H1 (cell line): ENCODE data around the gene FLNA. TPM values are rescaled to one million over a fixed set of nuclear protein-coding genes. Genes with fewer than 3 reads are reported as not detected.

Experiments
- CTCF ChIA-PET: fragments of 300-600 bp; sonication (Branson Sonifier 250); formaldehyde crosslinking; loops from one replicate; lab custom pipeline; 2021; ENCODE audit not compliant: partially characterized antibody; lab: Charles Lee
- POLR2A ChIA-PET: fragments of 300-600 bp; sonication (Branson Sonifier 250); formaldehyde crosslinking; loops from one replicate; lab custom pipeline; 2021; ENCODE audit warnings: inconsistent platforms; ENCODE audit not compliant: partially characterized antibody; lab: Charles Lee
- DNase-seq, 2 experiments: peaks; one replicate each; pipeline versions ENCODE4 v3.0.0 to v3.0.0-alpha.2; 2010 to 2022; ENCODE audit warnings: low spot score in 2 of 2, low read depth in 1 of 2, mixed read lengths in 1 of 2
- FAIRE-seq: peaks from 2 replicates; lab custom pipeline; 2011; peaks lifted over from hg19 to GRCh38; lab: Jason Lieb, UNC
- H2AFZ ChIP-seq: 2 replicates; pipeline ENCODE4 v1.8.1; 2012; ENCODE audit warnings: low read length, inconsistent platforms
- H2AK5ac ChIP-seq: 2 replicates; pipeline ENCODE4 v1.6.1; 2013; ENCODE audit warnings: low read depth, low read length
- H2BK120ac ChIP-seq: replicated peaks from 2 replicates; pipeline ENCODE3; 2013; ENCODE audit warnings: low read depth, low read length, inconsistent platforms
- H2BK12ac ChIP-seq: 2 replicates; pipeline ENCODE4 v1.6.1; 2013; ENCODE audit warnings: low read depth, low read length
- H2BK15ac ChIP-seq: 2 replicates; pipeline ENCODE4 v1.6.1; 2013; ENCODE audit warnings: low read length
- H2BK20ac ChIP-seq: 2 replicates; pipeline ENCODE4 v1.6.1; 2013; ENCODE audit warnings: low read length
- H2BK5ac ChIP-seq: 2 replicates; pipeline ENCODE4 v1.6.1; 2013; ENCODE audit warnings: low read depth, low read length
- H3K14ac ChIP-seq: 2 replicates; pipeline ENCODE4 v1.6.1; 2013; ENCODE audit warnings: inconsistent platforms; ENCODE audit not compliant: insufficient read length
- H3K18ac ChIP-seq: 2 replicates; pipeline ENCODE4 v1.6.1; 2013; ENCODE audit warnings: low read length; ENCODE audit errors: extremely low read depth
- H3K23ac ChIP-seq: 2 replicates; pipeline ENCODE4 v1.6.1; 2013; ENCODE audit warnings: inconsistent platforms; ENCODE audit not compliant: insufficient read length
- H3K23me2 ChIP-seq: 2 replicates; pipeline ENCODE4 v1.6.1; 2013; ENCODE audit warnings: low read depth, low read length
- H3K27ac ChIP-seq: 2 replicates; pipeline ENCODE4 v1.6.1; 2011; ENCODE audit warnings: low read depth, low read length, inconsistent platforms
- H3K27me3 ChIP-seq, 4 experiments: replicated peaks in 1 of 4; 1 replicate in 1 of 4; 2 replicates in 3 of 4; pipeline versions ENCODE4 v1.6.1 to v1.8.1; 2011 to 2013; ENCODE audit warnings: low read length in 3 of 4, mild to moderate bottlenecking in 3 of 4, inconsistent platforms in 2 of 4, mixed read lengths in 2 of 4, moderate library complexity in 1 of 4; ENCODE audit not compliant: control insufficient read depth in 3 of 4, insufficient read depth in 3 of 4; ENCODE audit errors: extremely low read depth in 1 of 4
- H3K36me3 ChIP-seq, 4 experiments: 2 replicates each; pipeline versions ENCODE4 v1.6.1 to v1.8.1; 2011 to 2013; ENCODE audit warnings: mild to moderate bottlenecking in 4 of 4, low read length in 3 of 4, moderate library complexity in 2 of 4, control low read depth in 1 of 4, inconsistent platforms in 1 of 4; ENCODE audit not compliant: insufficient read depth in 4 of 4, control insufficient read depth in 2 of 4
- H3K4ac ChIP-seq: replicated peaks from 2 replicates; pipeline ENCODE3; 2013; ENCODE audit warnings: low read length, low read depth, mixed read lengths, inconsistent platforms; ENCODE audit not compliant: insufficient read length
- H3K4me1 ChIP-seq, 4 experiments: replicated peaks in 1 of 4; 1 replicate in 1 of 4; 2 replicates in 3 of 4; pipeline versions ENCODE4 v1.6.1 to v1.8.1; 2011 to 2013; ENCODE audit warnings: low read length in 3 of 4, inconsistent platforms in 2 of 4, mixed read lengths in 1 of 4; ENCODE audit not compliant: insufficient read depth in 4 of 4, control insufficient read depth in 3 of 4
- H3K4me2 ChIP-seq, 2 experiments: 2 replicates each; pipeline versions ENCODE4 v1.6.1 to v1.8.1; 2011 to 2013; ENCODE audit warnings: low read depth in 2 of 2, low read length in 2 of 2, control low read depth in 1 of 2, inconsistent platforms in 1 of 2, mild to moderate bottlenecking in 1 of 2; ENCODE audit not compliant: insufficient read depth in 1 of 2
- H3K4me3 ChIP-seq, 4 experiments: fragments of 200-600, 300-600 bp in 1 of 4; sonication (generic), shearing (Covaris generic), sonication (Bioruptor Twin) in 1 of 4; 2 replicates each; pipeline versions ENCODE4 v1.5.1 to v1.8.1; 2011 to 2016; ENCODE audit warnings: low read length in 4 of 4, low read depth in 3 of 4, control low read depth in 2 of 4, inconsistent platforms in 2 of 4, mild to moderate bottlenecking in 2 of 4, mixed read lengths in 1 of 4, moderate library complexity in 1 of 4; ENCODE audit not compliant: insufficient read depth in 2 of 4; ENCODE audit errors: extremely low read depth in 1 of 4
- H3K56ac ChIP-seq: replicated peaks from 2 replicates; pipeline ENCODE3; 2013; ENCODE audit warnings: low read depth, mild to moderate bottlenecking, mixed read lengths, low read length, inconsistent platforms; ENCODE audit not compliant: insufficient read length
- H3K79me1 ChIP-seq: 2 replicates; pipeline ENCODE4 v1.6.1; 2013; ENCODE audit warnings: low read depth, low read length, control low read depth
- H3K79me2 ChIP-seq, 2 experiments: 2 replicates each; pipeline versions ENCODE4 v1.6.1 to v1.8.1; 2012 to 2013; ENCODE audit warnings: low read length in 2 of 2, mild to moderate bottlenecking in 2 of 2, inconsistent platforms in 1 of 2; ENCODE audit not compliant: insufficient read depth in 2 of 2, control insufficient read depth in 1 of 2
- H3K9ac ChIP-seq, 4 experiments: replicated peaks in 1 of 4; 1 replicate in 1 of 4; 2 replicates in 3 of 4; pipeline versions ENCODE4 v1.6.1 to v1.8.1; 2011 to 2013; ENCODE audit warnings: low read depth in 3 of 4, low read length in 3 of 4, control low read depth in 2 of 4, mild to moderate bottlenecking in 2 of 4, moderate library complexity in 2 of 4, inconsistent platforms in 1 of 4; ENCODE audit errors: extremely low read depth in 1 of 4
- H3K9me3 ChIP-seq, 2 experiments: 2 replicates each; pipeline versions ENCODE4 v1.6.1 to v1.8.1; 2012 to 2013; ENCODE audit warnings: mild to moderate bottlenecking in 2 of 2, moderate library complexity in 2 of 2, control low read depth in 1 of 2, inconsistent platforms in 1 of 2, low read depth in 1 of 2, low read length in 1 of 2, mixed read lengths in 1 of 2; ENCODE audit not compliant: insufficient read depth in 2 of 2
- H4K20me1 ChIP-seq, 2 experiments: replicated peaks in 1 of 2; 2 replicates each; pipeline versions ENCODE3 to v1.8.1; 2011 to 2013; ENCODE audit warnings: inconsistent platforms in 2 of 2, low read length in 2 of 2, mild to moderate bottlenecking in 1 of 2; ENCODE audit not compliant: insufficient read depth in 2 of 2, control insufficient read depth in 1 of 2
- H4K5ac ChIP-seq: 2 replicates; pipeline ENCODE4 v1.6.1; 2013; ENCODE audit warnings: low read length, low read depth, mixed read lengths, inconsistent platforms; ENCODE audit not compliant: insufficient read length
- H4K8ac ChIP-seq: 2 replicates; pipeline ENCODE4 v1.8.0; 2013; ENCODE audit warnings: mild to moderate bottlenecking, moderate library complexity, low read length, inconsistent platforms; ENCODE audit not compliant: insufficient read depth; ENCODE audit errors: extremely low read depth
- H4K91ac ChIP-seq: replicated peaks from 2 replicates; pipeline ENCODE3; 2013; ENCODE audit warnings: low read length, mixed read lengths, inconsistent platforms; ENCODE audit not compliant: insufficient read length
- JUN ChIP-seq: IDR thresholded peaks from 2 replicates; pipeline ENCODE4 v1.6.1; 2011; ENCODE audit warnings: low read depth, mild to moderate bottlenecking, improper control_type of control experiment, low read length
- NANOG ChIP-seq: IDR thresholded peaks from 2 replicates; pipeline ENCODE4 v1.6.1; 2011; ENCODE audit warnings: low read length, low read depth, mild to moderate bottlenecking, inconsistent platforms; ENCODE audit not compliant: insufficient read depth, poor library complexity, severe bottlenecking
- POLR2A ChIP-seq, 2 experiments: IDR thresholded peaks; 1 replicate in 1 of 2; 2 replicates in 1 of 2; pipeline ENCODE4 v1.6.1; 2011; ENCODE audit warnings: low read depth in 2 of 2, low read length in 2 of 2, mild to moderate bottlenecking in 2 of 2; ENCODE audit errors: control extremely low read depth in 1 of 2
- POLR2AphosphoS5 ChIP-seq: IDR thresholded peaks from 2 replicates; pipeline ENCODE4 v1.6.1; 2011; ENCODE audit warnings: low read depth, low read length
- POU5F1 ChIP-seq: IDR thresholded peaks from 2 replicates; pipeline ENCODE4 v1.6.1; 2011; ENCODE audit warnings: low read depth, mild to moderate bottlenecking, low read length, moderate library complexity
- RFX5 ChIP-seq: IDR thresholded peaks from 2 replicates; pipeline ENCODE4 v1.6.1; 2011; ENCODE audit warnings: low read depth, low read length, improper control_type of control experiment, borderline replicate concordance
- SUZ12 ChIP-seq: fragments of 200-600 bp; sonication (generic); IDR thresholded peaks from 2 replicates; pipeline ENCODE4 v1.6.1; 2012; ENCODE audit warnings: mild to moderate bottlenecking, inconsistent platforms, low read length, moderate library complexity, mixed read lengths
- TEAD4 ChIP-seq: IDR thresholded peaks from 2 replicates; pipeline ENCODE4 v1.6.1; 2012; ENCODE audit warnings: low read depth, low read length, inconsistent platforms, mixed read lengths
- WGBS, 2 experiments: shearing (Covaris generic) in 1 of 2; methylation state at CpG; one replicate each; pipeline versions ENCODE4 v1.1.6 to v1.1.7; 2013 to 2015; ENCODE audit warnings: low lambda C conversion rate in 2 of 2, mixed read lengths in 2 of 2, inconsistent platforms in 1 of 2, low coverage in 1 of 2, missing lambda C conversion rate in 1 of 2; ENCODE audit not compliant: insufficient replicate concordance in 2 of 2, insufficient coverage in 1 of 2, insufficient read length in 1 of 2; ENCODE audit errors: extremely low coverage in 1 of 2, missing lambda C conversion rate in 1 of 2; 5-methylcytosine and 5-hydroxymethylcytosine counted together
- polyA plus RNA-seq, 7 experiments: library from polyadenylated mRNA; depleted of rRNA in 3 of 7; stranded (reverse) in 5 of 7; unstranded in 2 of 7; fragments of >200 nt in 5 of 7; fragments of 200-250 nt in 2 of 7; gene quantifications; 1 replicate in 5 of 7; 2 replicates in 1 of 7; 4 replicates in 1 of 7; pipeline versions ENCODE4 v1.2.1 to v1.2.3, GENCODE V29; 2011 to 2013; ENCODE audit warnings: missing spikeins in 2 of 7, mixed read lengths in 2 of 7
- total RNA-seq: library from RNA; stranded (reverse); fragmentation: NEBNext Ultra II Directional; extraction: Animal tissue kit (Norgen Biotek cat#: 25700); gene quantifications from 2 replicates; pipeline ENCODE4 v1.2.1, GENCODE V29; 2021

Gene FLNA
- total and polyA plus RNA-seq, 2 of the 8 experiments (the other 6 are each of a cell fraction or from before 2014, with no cell fraction given), result 315 to 925 TPM

GRCh38 chrX:154354516-154354915 lies 19.9 kb downstream of the FLNA start:
- Histone ChIP-seq H3K27ac (no peak overlapping the region), H3K4me3 (no peak overlapping the region), H4K8ac (no peak overlapping the region), H2BK20ac (no peak overlapping the region), H3K79me2 (no peaks in the 10 kb centered on the region), H4K20me1 (peaks cover 5 to 45% of the 10 kb centered on the region in 2 experiments), H3K9me3 (no peaks in the 10 kb centered on the region), H3K9ac (no peak overlapping the region), H3K4me2 (no peak overlapping the region), H3K36me3 (peaks cover 48 to 100% (median 86%) of the 10 kb centered on the region in 4 experiments), H3K79me1 (no peaks in the 10 kb centered on the region; the same call in 1 of the 2 replicates), H2BK15ac (no peak overlapping the region), H2BK120ac (no peak overlapping the region), H3K4me1 (no peaks in the 10 kb centered on the region), H3K14ac (no peak overlapping the region), H2BK5ac (no peak overlapping the region), H3K4ac (no peak overlapping the region), H4K5ac (no peak overlapping the region), H2BK12ac (no peak overlapping the region), H2AFZ (no peak overlapping the region), H3K18ac (no peak overlapping the region), H3K23ac (no peak overlapping the region), H3K23me2 (no peaks in the 10 kb centered on the region), H3K56ac (no peak overlapping the region), H3K27me3 (no peaks in the 10 kb centered on the region), H4K91ac (no peak overlapping the region), H2AK5ac (no peak overlapping the region)
- FAIRE-seq (no peak), DNase-seq (no peak)
- ChIA-PET POLR2A (interaction anchor here (1.0 to 15.6 kb wide), 4 partner anchors 11 to 47 kb away, joined by 4 to 348 read pairs (median 6); partner anchors contain the start of gene RPL10), CTCF (interaction anchor here (0.7 kb wide), 1 partner anchor 76 kb away, joined by 3 read pairs; no protein-coding TSS in a partner anchor)
- 0 out of 2 replicates have a peak, but pooled peaks have one; percentile 12 for TF ChIP-seq POLR2AphosphoS5
- no peak for TF ChIP-seq RFX5
- peak in 1 of 2 experiments; percentile 7; a peak in 1 of 3 replicates for TF ChIP-seq POLR2A (IDR thresholded peaks at IDR 0.05; ENCODE audit: control extremely low read depth in 1 of 2, low read depth in 2 of 2, low read length in 2 of 2)
- no peak for TF ChIP-seq SUZ12
- TF ChIP-seq POU5F1, result no peak
- TF ChIP-seq JUN, result no peak
- no peak for TF ChIP-seq TEAD4
- no peak for TF ChIP-seq NANOG
- WGBS, 2 experiments, result 95% methylated on average over 8 of the region's 13 CpGs; no CpG with 5 or more reads in 1 of the 2 experiments
